ENCODE measurements around the gene RNU1-2.
A peak's percentile ranks its signal among the peaks of the same experiment; 100 is the strongest.
"Not testable (repeated sequence)": the region's sequence is repeated elsewhere in the genome, so short reads cannot be mapped to it uniquely, and the experiment has no call there.

Gene RNU1-2

DNA sequence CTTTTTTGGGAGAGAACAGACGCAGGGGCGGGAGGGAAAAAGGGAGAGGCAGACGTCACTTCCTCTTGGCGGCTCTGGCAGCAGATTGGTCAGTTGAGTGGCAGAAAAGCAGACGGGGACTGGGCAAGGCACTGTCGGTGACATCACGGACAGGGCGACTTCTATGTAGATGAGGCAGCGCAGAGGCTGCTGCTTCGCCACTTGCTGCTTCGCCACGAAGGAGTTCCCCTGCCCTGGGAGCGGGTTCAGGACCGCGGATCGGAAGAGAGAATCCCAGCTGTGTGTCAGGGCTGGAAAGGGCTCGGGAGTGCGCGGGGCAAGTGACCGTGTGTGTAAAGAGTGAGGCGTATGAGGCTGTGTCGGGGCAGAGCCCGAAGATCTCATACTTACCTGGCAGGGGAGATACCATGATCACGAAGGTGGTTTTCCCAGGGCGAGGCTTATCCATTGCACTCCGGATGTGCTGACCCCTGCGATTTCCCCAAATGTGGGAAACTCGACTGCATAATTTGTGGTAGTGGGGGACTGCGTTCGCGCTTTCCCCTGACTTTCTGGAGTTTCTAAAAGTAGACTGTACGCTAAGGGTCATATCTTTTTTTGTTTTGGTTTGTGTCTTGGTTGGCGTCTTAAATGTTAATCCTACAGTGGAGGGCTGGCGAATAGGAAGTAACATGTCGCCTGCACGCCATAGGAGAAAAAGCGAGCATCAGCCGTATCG lies at the start of gene RNU1-2:
Gene RNU1-2 (plus strand): TSS at position 383 of the 718 bp plus-strand sequence.
- Histone ChIP-seq H3K27ac (ENCODE audit: low read length) (peak within 1 kb of the TSS; percentile 79), H3K4me3 (ENCODE audit: low read length) (peak within 1 kb of the TSS; percentile 57), H3K4me2 (ENCODE audit: low read depth, low read length) (peak within 1 kb of the TSS; percentile 77), H3F3A (ENCODE audit: insufficient read depth, low read length) (peaks cover 15% of the 10 kb centered on the region), H3K9ac (ENCODE audit: low read length) (peak within 1 kb of the TSS; percentile 73), H2AFZ (ENCODE audit: low read length) (0 out of 2 replicates have a peak within 1 kb of the TSS, but pooled peaks have one; percentile 45), H3K27me3 (replicated peaks; ENCODE audit: insufficient read depth, low read length) (peaks cover 10% of the 10 kb centered on the region)
- H4K20me1 ChIP-seq (ENCODE audit: insufficient read depth, low read length); H3K79me2 ChIP-seq (ENCODE audit: low read length); H3K4me1 ChIP-seq (ENCODE audit: low read length); H3K9me2 ChIP-seq (replicated peaks; ENCODE audit: insufficient read depth, low read length); H3K9me3 ChIP-seq (replicated peaks; ENCODE audit: insufficient read depth, low read length); H3K36me3 ChIP-seq (replicated peaks; ENCODE audit: insufficient read depth, low read length): not testable (repeated sequence)
- peak; percentile 97 for DNase-seq

DNA sequence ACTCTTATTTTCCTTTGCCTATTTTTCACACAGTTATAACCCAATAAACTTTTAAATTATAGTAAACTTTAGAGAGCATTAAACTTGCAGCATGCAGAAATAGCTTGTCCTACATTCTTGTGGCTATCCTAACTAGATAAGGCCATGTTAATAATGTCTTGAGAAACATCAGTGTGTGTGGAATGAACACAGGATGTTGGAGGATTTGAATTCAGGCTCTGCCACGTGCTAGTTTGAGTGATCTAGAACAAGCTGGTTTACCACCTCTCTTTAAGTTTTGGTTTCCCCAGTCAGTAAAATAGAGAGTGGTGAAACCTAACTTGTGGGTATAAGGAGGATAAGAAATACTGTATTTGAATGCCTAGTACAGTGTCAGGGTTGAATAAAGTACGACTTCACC lies 39.6 kb upstream of the RNU1-2 start:
- H3K27ac ChIP-seq (ENCODE audit: low read length); H3K79me2 ChIP-seq (ENCODE audit: low read length); H3F3A ChIP-seq (ENCODE audit: insufficient read depth, low read length); DNase-seq; H3K36me3 ChIP-seq (replicated peaks; ENCODE audit: insufficient read depth, low read length); H3K4me3 ChIP-seq (ENCODE audit: low read length); H4K20me1 ChIP-seq (ENCODE audit: insufficient read depth, low read length); H3K4me2 ChIP-seq (ENCODE audit: low read depth, low read length); H3K27me3 ChIP-seq (replicated peaks; ENCODE audit: insufficient read depth, low read length); H3K9me2 ChIP-seq (replicated peaks; ENCODE audit: insufficient read depth, low read length); H3K4me1 ChIP-seq (ENCODE audit: low read length); H3K9ac ChIP-seq (ENCODE audit: low read length); H3K9me3 ChIP-seq (replicated peaks; ENCODE audit: insufficient read depth, low read length); H2AFZ ChIP-seq (ENCODE audit: low read length): not testable (repeated sequence)

DNA sequence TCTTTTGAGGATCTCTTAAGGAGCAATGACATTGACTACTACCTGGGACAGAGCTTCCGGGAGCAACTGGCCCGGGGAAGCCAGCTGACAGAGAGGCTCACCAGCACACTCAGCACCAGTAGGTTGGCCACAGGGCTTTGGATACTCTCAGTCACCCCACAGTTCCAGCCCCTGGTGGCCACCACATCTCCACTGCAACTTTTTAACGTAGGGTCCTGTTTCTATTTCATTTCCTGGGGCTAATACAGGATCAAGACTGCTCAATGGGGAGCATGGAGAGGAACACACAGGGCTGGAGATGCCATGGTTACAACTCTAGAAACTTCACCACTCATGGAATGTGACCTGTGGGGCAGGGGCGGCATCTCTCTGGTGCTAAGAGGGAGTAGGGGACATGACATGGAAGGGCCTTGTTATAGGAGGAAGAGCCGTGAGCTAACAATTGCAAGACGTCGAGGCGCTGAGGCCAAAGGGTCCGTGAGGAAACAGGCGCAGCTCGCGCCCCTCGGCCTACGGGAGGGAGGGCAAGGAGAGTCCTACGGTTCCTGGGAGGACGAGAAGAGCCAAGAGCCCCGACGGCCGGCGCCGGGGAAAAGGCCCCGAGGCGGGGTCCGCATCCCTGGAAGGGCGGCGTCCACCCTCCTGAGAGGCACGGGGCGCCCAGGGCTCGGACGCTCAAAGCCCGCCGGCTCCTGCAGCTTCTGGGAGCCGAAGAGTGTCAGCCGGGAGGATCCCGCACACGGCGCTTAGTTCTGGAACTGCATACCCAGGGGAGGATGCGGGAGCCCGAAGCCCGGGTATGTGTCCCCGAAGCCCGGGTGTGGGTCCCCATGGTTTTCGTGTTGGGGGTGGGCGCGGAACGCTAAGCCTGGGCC lies 36.4 kb upstream of the RNU1-2 start:
- not testable (repeated sequence) for H3K4me2 ChIP-seq (ENCODE audit: low read depth, low read length); H3K79me2 ChIP-seq (ENCODE audit: low read length); H3F3A ChIP-seq (ENCODE audit: insufficient read depth, low read length); H3K9me3 ChIP-seq (replicated peaks; ENCODE audit: insufficient read depth, low read length); H3K4me3 ChIP-seq (ENCODE audit: low read length); H4K20me1 ChIP-seq (ENCODE audit: insufficient read depth, low read length); DNase-seq; H3K9ac ChIP-seq (ENCODE audit: low read length); H2AFZ ChIP-seq (ENCODE audit: low read length); H3K36me3 ChIP-seq (replicated peaks; ENCODE audit: insufficient read depth, low read length); H3K9me2 ChIP-seq (replicated peaks; ENCODE audit: insufficient read depth, low read length); H3K27me3 ChIP-seq (replicated peaks; ENCODE audit: insufficient read depth, low read length); H3K27ac ChIP-seq (ENCODE audit: low read length); H3K4me1 ChIP-seq (ENCODE audit: low read length)

- not testable (repeated sequence) for H3K9ac ChIP-seq (ENCODE audit: low read length); H3K9me3 ChIP-seq (replicated peaks; ENCODE audit: insufficient read depth, low read length); H3K9me2 ChIP-seq (replicated peaks; ENCODE audit: insufficient read depth, low read length); H3F3A ChIP-seq (ENCODE audit: insufficient read depth, low read length); H3K36me3 ChIP-seq (replicated peaks; ENCODE audit: insufficient read depth, low read length); H3K79me2 ChIP-seq (ENCODE audit: low read length); DNase-seq; H3K27ac ChIP-seq (ENCODE audit: low read length); H4K20me1 ChIP-seq (ENCODE audit: insufficient read depth, low read length); H3K4me2 ChIP-seq (ENCODE audit: low read depth, low read length); H3K27me3 ChIP-seq (replicated peaks; ENCODE audit: insufficient read depth, low read length); H3K4me3 ChIP-seq (ENCODE audit: low read length); H3K4me1 ChIP-seq (ENCODE audit: low read length); H2AFZ ChIP-seq (ENCODE audit: low read length)
Observed at GRCh38 chr1:16860048-16860447, 35.7 kb upstream of the RNU1-2 start.

- not testable (repeated sequence) for H3K36me3 ChIP-seq (replicated peaks; ENCODE audit: insufficient read depth, low read length); H3K9ac ChIP-seq (ENCODE audit: low read length); DNase-seq; H3K4me1 ChIP-seq (ENCODE audit: low read length); H3K79me2 ChIP-seq (ENCODE audit: low read length); H3F3A ChIP-seq (ENCODE audit: insufficient read depth, low read length); H2AFZ ChIP-seq (ENCODE audit: low read length); H3K9me3 ChIP-seq (replicated peaks; ENCODE audit: insufficient read depth, low read length); H3K27ac ChIP-seq (ENCODE audit: low read length); H3K4me2 ChIP-seq (ENCODE audit: low read depth, low read length); H4K20me1 ChIP-seq (ENCODE audit: insufficient read depth, low read length); H3K27me3 ChIP-seq (replicated peaks; ENCODE audit: insufficient read depth, low read length); H3K9me2 ChIP-seq (replicated peaks; ENCODE audit: insufficient read depth, low read length); H3K4me3 ChIP-seq (ENCODE audit: low read length)
Observed at GRCh38 chr1:16861832-16862245, 33.9 kb upstream of the RNU1-2 start.

DNA sequence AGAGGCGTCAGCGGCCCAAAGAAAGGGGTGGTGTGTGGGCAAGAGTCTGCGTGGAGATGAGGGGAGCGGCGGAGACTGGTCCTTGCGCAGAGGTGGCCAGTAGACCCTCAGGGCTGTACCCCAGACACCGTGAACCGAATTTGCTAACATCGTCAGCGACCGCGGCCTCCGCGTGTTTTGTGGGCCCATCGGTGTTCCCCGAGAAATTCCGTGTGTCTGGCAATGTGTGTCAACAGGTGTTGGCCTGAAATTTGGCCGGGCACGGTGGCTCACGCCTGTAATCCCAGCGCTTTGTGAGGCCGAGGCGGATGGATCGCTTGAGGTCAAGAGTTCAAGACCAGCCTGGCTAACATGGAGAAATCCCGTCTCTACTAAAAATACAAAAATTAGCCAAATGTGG lies 33.4 kb upstream of the RNU1-2 start:
- not testable (repeated sequence) for H3K79me2 ChIP-seq (ENCODE audit: low read length); H3K4me2 ChIP-seq (ENCODE audit: low read depth, low read length)

GRCh38 chr1:16863024-16863423 lies 32.8 kb upstream of the RNU1-2 start:
- H2AFZ ChIP-seq (ENCODE audit: low read length); H3K9me2 ChIP-seq (replicated peaks; ENCODE audit: insufficient read depth, low read length); H3K9ac ChIP-seq (ENCODE audit: low read length); H3K79me2 ChIP-seq (ENCODE audit: low read length); H3K27ac ChIP-seq (ENCODE audit: low read length); H3K27me3 ChIP-seq (replicated peaks; ENCODE audit: insufficient read depth, low read length); H3K4me2 ChIP-seq (ENCODE audit: low read depth, low read length); H3K9me3 ChIP-seq (replicated peaks; ENCODE audit: insufficient read depth, low read length); H3K4me3 ChIP-seq (ENCODE audit: low read length); H4K20me1 ChIP-seq (ENCODE audit: insufficient read depth, low read length); H3K36me3 ChIP-seq (replicated peaks; ENCODE audit: insufficient read depth, low read length); H3F3A ChIP-seq (ENCODE audit: insufficient read depth, low read length); H3K4me1 ChIP-seq (ENCODE audit: low read length); DNase-seq: not testable (repeated sequence)

More for the DNA sequence above, 33.4 kb upstream of the RNU1-2 start:
- H3K27ac ChIP-seq (ENCODE audit: low read length); H3K9me3 ChIP-seq (replicated peaks; ENCODE audit: insufficient read depth, low read length); H3K36me3 ChIP-seq (replicated peaks; ENCODE audit: insufficient read depth, low read length); H3K4me3 ChIP-seq (ENCODE audit: low read length); DNase-seq; H4K20me1 ChIP-seq (ENCODE audit: insufficient read depth, low read length); H3F3A ChIP-seq (ENCODE audit: insufficient read depth, low read length); H3K4me1 ChIP-seq (ENCODE audit: low read length); H3K9me2 ChIP-seq (replicated peaks; ENCODE audit: insufficient read depth, low read length); H3K9ac ChIP-seq (ENCODE audit: low read length); H2AFZ ChIP-seq (ENCODE audit: low read length); H3K27me3 ChIP-seq (replicated peaks; ENCODE audit: insufficient read depth, low read length): not testable (repeated sequence)
